H1 (cell line): ENCODE results near the gene LRRC32. TPM values are rescaled to one million over a fixed set of nuclear protein-coding genes. Genes with fewer than 3 reads are reported as not detected.

Source experiments
- CTCF ChIA-PET: fragments of 300-600 bp; sonication (Branson Sonifier 250); formaldehyde crosslinking; loops from one replicate; lab custom pipeline; 2021; ENCODE audit not compliant: partially characterized antibody; lab: Charles Lee
- POLR2A ChIA-PET: fragments of 300-600 bp; sonication (Branson Sonifier 250); formaldehyde crosslinking; loops from one replicate; lab custom pipeline; 2021; ENCODE audit warnings: inconsistent platforms; ENCODE audit not compliant: partially characterized antibody; lab: Charles Lee
- DNase-seq, 2 experiments: peaks; one replicate each; pipeline versions ENCODE4 v3.0.0 to v3.0.0-alpha.2; 2010 to 2022; ENCODE audit warnings: low spot score in 2 of 2, low read depth in 1 of 2, mixed read lengths in 1 of 2
- FAIRE-seq: peaks from 2 replicates; lab custom pipeline; 2011; peaks lifted over from hg19 to GRCh38; lab: Jason Lieb, UNC
- H2AFZ ChIP-seq: 2 replicates; pipeline ENCODE4 v1.8.1; 2012; ENCODE audit warnings: low read length, inconsistent platforms
- H2AK5ac ChIP-seq: 2 replicates; pipeline ENCODE4 v1.6.1; 2013; ENCODE audit warnings: low read depth, low read length
- H2BK120ac ChIP-seq: replicated peaks from 2 replicates; pipeline ENCODE3; 2013; ENCODE audit warnings: low read depth, low read length, inconsistent platforms
- H2BK12ac ChIP-seq: 2 replicates; pipeline ENCODE4 v1.6.1; 2013; ENCODE audit warnings: low read depth, low read length
- H2BK15ac ChIP-seq: 2 replicates; pipeline ENCODE4 v1.6.1; 2013; ENCODE audit warnings: low read length
- H2BK20ac ChIP-seq: 2 replicates; pipeline ENCODE4 v1.6.1; 2013; ENCODE audit warnings: low read length
- H2BK5ac ChIP-seq: 2 replicates; pipeline ENCODE4 v1.6.1; 2013; ENCODE audit warnings: low read depth, low read length
- H3K14ac ChIP-seq: 2 replicates; pipeline ENCODE4 v1.6.1; 2013; ENCODE audit warnings: inconsistent platforms; ENCODE audit not compliant: insufficient read length
- H3K18ac ChIP-seq: 2 replicates; pipeline ENCODE4 v1.6.1; 2013; ENCODE audit warnings: low read length; ENCODE audit errors: extremely low read depth
- H3K23ac ChIP-seq: 2 replicates; pipeline ENCODE4 v1.6.1; 2013; ENCODE audit warnings: inconsistent platforms; ENCODE audit not compliant: insufficient read length
- H3K23me2 ChIP-seq: 2 replicates; pipeline ENCODE4 v1.6.1; 2013; ENCODE audit warnings: low read depth, low read length
- H3K27ac ChIP-seq: 2 replicates; pipeline ENCODE4 v1.6.1; 2011; ENCODE audit warnings: low read depth, low read length, inconsistent platforms
- H3K27me3 ChIP-seq, 4 experiments: replicated peaks in 1 of 4; 1 replicate in 1 of 4; 2 replicates in 3 of 4; pipeline versions ENCODE4 v1.6.1 to v1.8.1; 2011 to 2013; ENCODE audit warnings: low read length in 3 of 4, mild to moderate bottlenecking in 3 of 4, inconsistent platforms in 2 of 4, mixed read lengths in 2 of 4, moderate library complexity in 1 of 4; ENCODE audit not compliant: control insufficient read depth in 3 of 4, insufficient read depth in 3 of 4; ENCODE audit errors: extremely low read depth in 1 of 4
- H3K36me3 ChIP-seq, 4 experiments: 2 replicates each; pipeline versions ENCODE4 v1.6.1 to v1.8.1; 2011 to 2013; ENCODE audit warnings: mild to moderate bottlenecking in 4 of 4, low read length in 3 of 4, moderate library complexity in 2 of 4, control low read depth in 1 of 4, inconsistent platforms in 1 of 4; ENCODE audit not compliant: insufficient read depth in 4 of 4, control insufficient read depth in 2 of 4
- H3K4ac ChIP-seq: replicated peaks from 2 replicates; pipeline ENCODE3; 2013; ENCODE audit warnings: low read length, low read depth, mixed read lengths, inconsistent platforms; ENCODE audit not compliant: insufficient read length
- H3K4me1 ChIP-seq, 4 experiments: replicated peaks in 1 of 4; 1 replicate in 1 of 4; 2 replicates in 3 of 4; pipeline versions ENCODE4 v1.6.1 to v1.8.1; 2011 to 2013; ENCODE audit warnings: low read length in 3 of 4, inconsistent platforms in 2 of 4, mixed read lengths in 1 of 4; ENCODE audit not compliant: insufficient read depth in 4 of 4, control insufficient read depth in 3 of 4
- H3K4me2 ChIP-seq, 2 experiments: 2 replicates each; pipeline versions ENCODE4 v1.6.1 to v1.8.1; 2011 to 2013; ENCODE audit warnings: low read depth in 2 of 2, low read length in 2 of 2, control low read depth in 1 of 2, inconsistent platforms in 1 of 2, mild to moderate bottlenecking in 1 of 2; ENCODE audit not compliant: insufficient read depth in 1 of 2
- H3K4me3 ChIP-seq, 4 experiments: fragments of 200-600, 300-600 bp in 1 of 4; sonication (generic), shearing (Covaris generic), sonication (Bioruptor Twin) in 1 of 4; 2 replicates each; pipeline versions ENCODE4 v1.5.1 to v1.8.1; 2011 to 2016; ENCODE audit warnings: low read length in 4 of 4, low read depth in 3 of 4, control low read depth in 2 of 4, inconsistent platforms in 2 of 4, mild to moderate bottlenecking in 2 of 4, mixed read lengths in 1 of 4, moderate library complexity in 1 of 4; ENCODE audit not compliant: insufficient read depth in 2 of 4; ENCODE audit errors: extremely low read depth in 1 of 4
- H3K56ac ChIP-seq: replicated peaks from 2 replicates; pipeline ENCODE3; 2013; ENCODE audit warnings: low read depth, mild to moderate bottlenecking, mixed read lengths, low read length, inconsistent platforms; ENCODE audit not compliant: insufficient read length
- H3K79me1 ChIP-seq: 2 replicates; pipeline ENCODE4 v1.6.1; 2013; ENCODE audit warnings: low read depth, low read length, control low read depth
- H3K79me2 ChIP-seq, 2 experiments: 2 replicates each; pipeline versions ENCODE4 v1.6.1 to v1.8.1; 2012 to 2013; ENCODE audit warnings: low read length in 2 of 2, mild to moderate bottlenecking in 2 of 2, inconsistent platforms in 1 of 2; ENCODE audit not compliant: insufficient read depth in 2 of 2, control insufficient read depth in 1 of 2
- H3K9ac ChIP-seq, 4 experiments: replicated peaks in 1 of 4; 1 replicate in 1 of 4; 2 replicates in 3 of 4; pipeline versions ENCODE4 v1.6.1 to v1.8.1; 2011 to 2013; ENCODE audit warnings: low read depth in 3 of 4, low read length in 3 of 4, control low read depth in 2 of 4, mild to moderate bottlenecking in 2 of 4, moderate library complexity in 2 of 4, inconsistent platforms in 1 of 4; ENCODE audit errors: extremely low read depth in 1 of 4
- H3K9me3 ChIP-seq, 2 experiments: 2 replicates each; pipeline versions ENCODE4 v1.6.1 to v1.8.1; 2012 to 2013; ENCODE audit warnings: mild to moderate bottlenecking in 2 of 2, moderate library complexity in 2 of 2, control low read depth in 1 of 2, inconsistent platforms in 1 of 2, low read depth in 1 of 2, low read length in 1 of 2, mixed read lengths in 1 of 2; ENCODE audit not compliant: insufficient read depth in 2 of 2
- H4K20me1 ChIP-seq, 2 experiments: replicated peaks in 1 of 2; 2 replicates each; pipeline versions ENCODE3 to v1.8.1; 2011 to 2013; ENCODE audit warnings: inconsistent platforms in 2 of 2, low read length in 2 of 2, mild to moderate bottlenecking in 1 of 2; ENCODE audit not compliant: insufficient read depth in 2 of 2, control insufficient read depth in 1 of 2
- H4K5ac ChIP-seq: 2 replicates; pipeline ENCODE4 v1.6.1; 2013; ENCODE audit warnings: low read length, low read depth, mixed read lengths, inconsistent platforms; ENCODE audit not compliant: insufficient read length
- H4K8ac ChIP-seq: 2 replicates; pipeline ENCODE4 v1.8.0; 2013; ENCODE audit warnings: mild to moderate bottlenecking, moderate library complexity, low read length, inconsistent platforms; ENCODE audit not compliant: insufficient read depth; ENCODE audit errors: extremely low read depth
- H4K91ac ChIP-seq: replicated peaks from 2 replicates; pipeline ENCODE3; 2013; ENCODE audit warnings: low read length, mixed read lengths, inconsistent platforms; ENCODE audit not compliant: insufficient read length
- CREB1 ChIP-seq: IDR thresholded peaks from 2 replicates; pipeline ENCODE4 v1.6.1; 2012; ENCODE audit warnings: inconsistent platforms
- CTBP2 ChIP-seq: IDR thresholded peaks from 2 replicates; pipeline ENCODE4 v1.7.0; 2011; ENCODE audit warnings: borderline replicate concordance, mild to moderate bottlenecking, moderate library complexity, mixed read lengths, low read length; ENCODE audit not compliant: insufficient read depth, insufficient read length
- EGR1 ChIP-seq: IDR thresholded peaks from 2 replicates; pipeline ENCODE4 v1.6.1; 2011; ENCODE audit warnings: low read depth, low read length, borderline replicate concordance
- JUND ChIP-seq: IDR thresholded peaks from 2 replicates; pipeline ENCODE4 v1.6.1; 2011; ENCODE audit warnings: mild to moderate bottlenecking, improper control_type of control experiment, low read length
- NANOG ChIP-seq: IDR thresholded peaks from 2 replicates; pipeline ENCODE4 v1.6.1; 2011; ENCODE audit warnings: low read length, low read depth, mild to moderate bottlenecking, inconsistent platforms; ENCODE audit not compliant: insufficient read depth, poor library complexity, severe bottlenecking
- POU5F1 ChIP-seq: IDR thresholded peaks from 2 replicates; pipeline ENCODE4 v1.6.1; 2011; ENCODE audit warnings: low read depth, mild to moderate bottlenecking, low read length, moderate library complexity
- RNF2 ChIP-seq: fragments of 200-900, 300-1000 bp; sonication (generic); IDR thresholded peaks from 2 replicates; pipeline ENCODE4 v1.7.1; 2016; ENCODE audit warnings: borderline replicate concordance, low read depth, mild to moderate bottlenecking, antibody characterized with exemption, low read length; ENCODE audit not compliant: poor library complexity, severe bottlenecking; ENCODE audit errors: missing control alignments
- SP1 ChIP-seq: IDR thresholded peaks from 2 replicates; pipeline ENCODE4 v1.6.1; 2011; ENCODE audit warnings: low read depth, low read length
- TEAD4 ChIP-seq: IDR thresholded peaks from 2 replicates; pipeline ENCODE4 v1.6.1; 2012; ENCODE audit warnings: low read depth, low read length, inconsistent platforms, mixed read lengths
- WGBS, 2 experiments: shearing (Covaris generic) in 1 of 2; methylation state at CpG; one replicate each; pipeline versions ENCODE4 v1.1.6 to v1.1.7; 2013 to 2015; ENCODE audit warnings: low lambda C conversion rate in 2 of 2, mixed read lengths in 2 of 2, inconsistent platforms in 1 of 2, low coverage in 1 of 2, missing lambda C conversion rate in 1 of 2; ENCODE audit not compliant: insufficient replicate concordance in 2 of 2, insufficient coverage in 1 of 2, insufficient read length in 1 of 2; ENCODE audit errors: extremely low coverage in 1 of 2, missing lambda C conversion rate in 1 of 2; 5-methylcytosine and 5-hydroxymethylcytosine counted together
- polyA plus RNA-seq, 7 experiments: library from polyadenylated mRNA; depleted of rRNA in 3 of 7; stranded (reverse) in 5 of 7; unstranded in 2 of 7; fragments of >200 nt in 5 of 7; fragments of 200-250 nt in 2 of 7; gene quantifications; 1 replicate in 5 of 7; 2 replicates in 1 of 7; 4 replicates in 1 of 7; pipeline versions ENCODE4 v1.2.1 to v1.2.3, GENCODE V29; 2011 to 2013; ENCODE audit warnings: missing spikeins in 2 of 7, mixed read lengths in 2 of 7
- total RNA-seq: library from RNA; stranded (reverse); fragmentation: NEBNext Ultra II Directional; extraction: Animal tissue kit (Norgen Biotek cat#: 25700); gene quantifications from 2 replicates; pipeline ENCODE4 v1.2.1, GENCODE V29; 2021

The LRRC32 gene
- total and polyA plus RNA-seq, 2 of the 8 experiments (the other 6 are each of a cell fraction or from before 2014, with no cell fraction given) = 0.99 to 1.9 TPM

- WGBS, 2 experiments = 97% methylated on average over 3 of the region's 3 CpGs; no CpG with 5 or more reads in 1 of the 2 experiments
- no peak overlapping the region for H3K4me2 ChIP-seq
- H3K4ac ChIP-seq = no peak overlapping the region
- no peak overlapping the region for H2BK12ac ChIP-seq
- H3K4me3 ChIP-seq = no peak overlapping the region
- H4K8ac ChIP-seq = no peak overlapping the region; the same call in 1 of the 2 replicates
- H2AFZ ChIP-seq = no peak overlapping the region
- no peaks in the 10 kb centered on the region for H4K20me1 ChIP-seq
- no peak overlapping the region for H4K5ac ChIP-seq
- H3K9ac ChIP-seq = no peak overlapping the region
- H3K14ac ChIP-seq = no peak overlapping the region
- H3K79me1 ChIP-seq = no peaks in the 10 kb centered on the region
- H3K27me3 ChIP-seq = no peaks in the 10 kb centered on the region
- no peak overlapping the region for H3K27ac ChIP-seq
- no peaks in the 10 kb centered on the region for H3K79me2 ChIP-seq
- 0 out of 4 replicates have a peak, but pooled peaks cover 0 to 4% of the 10 kb centered on the region in 2 experiments for H3K9me3 ChIP-seq
- no peak for DNase-seq
- no peaks in the 10 kb centered on the region for H3K23me2 ChIP-seq
- no peak overlapping the region for H3K23ac ChIP-seq
- ChIA-PET POLR2A (interaction anchor here (1.2 kb wide), 1 partner anchor 9 kb away, joined by 4 read pairs; no protein-coding TSS in a partner anchor), CTCF (interaction anchor here (0.7 to 1.2 kb wide), 2 partner anchors 9 to 60 kb away, joined by 3 read pairs; no protein-coding TSS in a partner anchor)
- H2BK120ac ChIP-seq = no peak overlapping the region
- H2AK5ac ChIP-seq = no peak overlapping the region
- H2BK5ac ChIP-seq = no peak overlapping the region
- no peak overlapping the region for H2BK20ac ChIP-seq
- no peak overlapping the region for H3K18ac ChIP-seq
- no peak overlapping the region for H2BK15ac ChIP-seq
- H4K91ac ChIP-seq = no peak overlapping the region
- H3K56ac ChIP-seq = no peak overlapping the region
- FAIRE-seq = no peak
- no peaks in the 10 kb centered on the region for H3K36me3 ChIP-seq
- no peaks in the 10 kb centered on the region for H3K4me1 ChIP-seq
- TF ChIP-seq POU5F1 (no peak), NANOG (no peak), JUND (no peak), EGR1 (no peak), RNF2 (no peak), CTBP2 (no peak), CREB1 (no peak), TEAD4 (no peak), SP1 (no peak)
Measured at GRCh38 chr11:76626266-76626665, 44.3 kb downstream of the LRRC32 start.
